ENCODE results near the gene RNF212.
"Not testable (repeated sequence)": the region's sequence is repeated elsewhere in the genome, so short reads cannot be mapped to it uniquely, and the experiment has no call there.

Gene RNF212

GRCh38 chr4:1060621-1061020, 52.7 kb downstream of the RNF212 start:
- peak; percentile 31 for DNase-seq

- DNase-seq, result no peak
Observed at GRCh38 chr4:1060121-1060520, 53.2 kb downstream of the RNF212 start.

- DNase-seq, result no peak
Observed at GRCh38 chr4:1058997-1059665, 54.2 kb downstream of the RNF212 start.

- no peak for DNase-seq
Observed at GRCh38 chr4:1058198-1058996, 55.0 kb downstream of the RNF212 start.

DNA sequence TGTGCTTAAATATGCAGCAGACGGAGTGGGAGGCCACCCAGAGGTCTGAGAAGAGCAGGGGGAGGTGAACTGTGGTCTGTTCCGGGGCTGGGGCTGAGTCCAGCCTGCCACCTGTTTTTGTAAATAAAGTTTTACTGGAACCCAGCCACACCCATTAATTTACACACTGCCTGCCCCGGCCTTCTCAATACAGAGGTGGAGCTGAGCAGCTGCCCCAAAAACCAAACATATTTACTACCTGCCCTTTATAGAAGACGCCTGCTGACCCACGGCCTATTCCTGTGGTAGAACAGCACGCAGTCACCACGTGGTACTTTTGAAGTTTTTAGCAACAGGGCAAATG, 56.0 kb downstream of the RNF212 start:
- no peak for DNase-seq

DNA sequence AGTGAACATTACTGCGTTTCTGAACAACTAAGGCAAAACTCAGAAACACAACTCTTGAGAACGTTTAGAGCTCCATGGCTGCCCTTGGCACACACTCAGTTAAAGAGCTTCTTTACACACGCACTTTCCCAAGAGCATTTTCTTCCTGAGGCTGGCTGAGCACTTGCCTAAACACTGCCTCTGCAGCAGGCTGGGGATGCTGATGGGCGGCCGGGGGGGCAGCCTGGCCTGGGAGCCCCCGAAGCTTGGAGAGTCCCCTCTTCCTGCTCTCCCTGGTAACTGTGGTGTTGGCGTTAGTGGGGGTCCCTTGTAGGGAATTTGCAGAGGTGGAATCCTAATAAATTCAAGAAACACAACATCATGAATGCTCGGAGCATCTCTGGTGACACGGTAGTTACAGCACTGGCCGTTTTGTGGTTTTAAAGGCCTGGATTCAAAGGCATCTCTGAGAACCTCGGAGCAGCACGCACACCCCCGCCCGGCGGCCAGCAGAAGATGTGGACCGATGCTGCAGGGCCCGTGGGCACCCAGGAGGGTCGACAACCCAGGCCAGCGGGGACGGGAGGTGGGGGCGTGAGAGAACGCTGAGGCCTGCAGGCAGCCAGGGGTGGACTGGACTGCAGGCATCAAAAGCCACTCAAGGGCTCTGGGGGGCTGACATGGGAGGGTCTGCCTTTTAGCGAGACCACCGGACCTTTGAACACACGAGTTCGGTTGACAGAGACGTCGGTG, 56.5 kb downstream of the RNF212 start:
- no peak for DNase-seq

- peak; percentile 28 for DNase-seq
Observed at GRCh38 chr4:1055721-1056590, 57.4 kb downstream of the RNF212 start.

- DNase-seq, result not testable (repeated sequence)
Observed at GRCh38 chr4:1055243-1055701, 58.1 kb downstream of the RNF212 start.

DNA sequence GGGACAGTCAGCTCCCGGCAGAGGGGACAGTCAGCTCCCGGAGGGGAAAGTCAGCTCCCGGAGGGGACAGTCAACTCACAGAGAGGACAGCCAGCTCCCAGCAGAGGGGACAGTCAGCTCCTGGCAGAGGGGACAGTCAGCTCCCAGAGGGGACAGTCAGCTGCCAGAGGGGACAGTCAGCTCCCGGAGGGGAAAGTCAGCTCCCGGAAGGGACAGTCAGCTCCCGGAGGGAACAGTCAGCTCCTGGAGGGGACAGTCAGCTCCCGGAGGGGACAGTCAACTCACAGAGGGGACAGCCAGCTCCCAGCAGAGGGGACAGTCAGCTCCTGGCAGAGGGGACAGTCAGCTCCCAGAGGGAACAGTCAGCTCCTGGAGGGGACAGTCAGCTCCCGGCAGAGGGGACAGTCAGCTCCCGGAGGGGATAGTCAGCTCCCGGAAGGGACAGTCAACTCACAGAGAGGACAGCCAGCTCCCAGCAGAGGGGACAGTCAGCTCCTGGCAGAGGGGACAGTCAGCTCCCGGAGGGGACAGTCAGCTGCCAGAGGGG, 58.6 kb downstream of the RNF212 start:
- not testable (repeated sequence) for DNase-seq

- DNase-seq, result not testable (repeated sequence)
Observed at GRCh38 chr4:1053891-1054290, 59.5 kb downstream of the RNF212 start.

DNA sequence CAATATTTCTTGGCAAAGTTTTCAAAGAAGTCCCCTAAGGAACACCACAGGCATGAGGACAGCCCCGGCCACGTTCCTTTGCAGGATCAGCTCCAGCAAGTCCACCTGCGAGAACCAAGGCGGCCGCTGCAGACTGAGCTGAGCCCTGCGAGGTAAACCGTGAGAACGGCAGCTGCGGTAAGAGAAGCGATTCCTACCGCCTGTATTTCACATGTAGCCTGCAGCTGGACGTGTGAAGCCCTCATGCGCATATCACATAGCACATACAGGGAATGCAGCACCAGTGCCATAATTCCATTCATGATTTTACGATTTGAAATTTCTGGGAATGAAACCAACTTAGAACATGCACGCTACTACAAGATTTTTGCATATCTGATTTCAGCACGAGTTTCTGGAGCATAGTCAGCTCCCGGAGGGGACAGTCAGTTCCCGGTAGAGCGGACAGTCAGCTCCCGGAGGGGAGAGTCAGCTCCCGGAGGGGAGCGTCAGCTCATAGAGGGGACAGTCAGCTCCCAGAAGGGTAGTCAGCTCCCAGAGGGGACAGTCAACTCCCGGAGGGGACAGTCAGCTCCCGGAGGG, 60.2 kb downstream of the RNF212 start:
- no peak for DNase-seq

- no peak for DNase-seq
Observed at GRCh38 chr4:1052231-1052671, 61.1 kb downstream of the RNF212 start.

DNA sequence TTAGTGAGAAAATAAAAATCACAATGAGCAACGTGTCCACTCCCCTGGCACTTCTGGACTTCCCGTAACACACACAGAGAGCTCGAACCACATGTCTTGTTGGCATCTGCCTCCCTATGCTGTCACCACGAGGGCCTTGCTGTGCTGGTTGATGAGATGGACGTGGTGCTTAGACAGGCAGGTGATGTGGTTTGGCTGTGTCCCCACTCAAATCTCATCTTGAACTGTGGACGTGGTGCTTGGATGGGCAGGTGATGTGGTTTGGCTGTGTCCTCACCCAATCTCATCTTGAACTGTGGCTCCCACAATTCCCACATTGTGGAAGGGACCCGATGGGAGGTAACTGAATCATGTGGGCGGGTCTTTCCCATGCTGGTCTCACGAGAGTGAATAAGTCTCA, 61.9 kb downstream of the RNF212 start:
- no peak for DNase-seq

DNA sequence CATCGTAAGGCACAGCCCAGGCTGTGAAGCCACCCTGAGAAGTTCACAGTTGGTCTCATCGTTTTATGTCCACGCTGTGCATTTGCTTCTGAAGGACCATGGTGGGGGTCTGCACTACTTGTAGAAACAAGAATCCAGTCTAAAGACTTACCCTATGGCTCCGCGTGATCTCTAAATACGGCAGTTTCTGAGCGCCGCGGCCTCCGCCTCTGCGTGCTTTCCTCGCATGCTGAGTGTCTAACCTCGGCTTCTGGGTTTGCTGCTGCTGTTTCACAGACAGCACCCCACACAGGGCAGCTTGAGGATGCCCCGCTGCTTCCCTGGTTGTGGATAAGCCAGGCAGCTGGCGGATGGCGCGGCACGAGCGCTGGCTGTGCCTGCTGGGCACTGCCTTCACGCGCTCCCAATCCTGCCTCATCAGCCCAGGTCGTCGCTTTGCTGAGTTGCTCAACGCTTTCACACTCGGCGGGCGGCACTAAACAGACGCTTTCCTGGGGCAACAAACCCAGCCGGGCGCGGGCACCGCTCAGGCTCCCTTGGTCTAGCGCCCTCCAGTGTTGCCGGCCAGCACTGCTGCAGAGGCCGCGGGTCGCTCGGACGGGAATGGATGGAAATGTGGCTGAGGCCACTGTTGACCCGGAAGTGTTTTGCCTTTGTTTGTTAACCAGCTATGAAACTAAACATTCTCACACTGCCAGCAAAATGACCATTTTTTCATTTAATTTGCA, 62.7 kb downstream of the RNF212 start:
- peak; percentile 60 for DNase-seq

GRCh38 chr4:1049591-1049905, 63.8 kb downstream of the RNF212 start:
- peak; percentile 4 for DNase-seq

DNA sequence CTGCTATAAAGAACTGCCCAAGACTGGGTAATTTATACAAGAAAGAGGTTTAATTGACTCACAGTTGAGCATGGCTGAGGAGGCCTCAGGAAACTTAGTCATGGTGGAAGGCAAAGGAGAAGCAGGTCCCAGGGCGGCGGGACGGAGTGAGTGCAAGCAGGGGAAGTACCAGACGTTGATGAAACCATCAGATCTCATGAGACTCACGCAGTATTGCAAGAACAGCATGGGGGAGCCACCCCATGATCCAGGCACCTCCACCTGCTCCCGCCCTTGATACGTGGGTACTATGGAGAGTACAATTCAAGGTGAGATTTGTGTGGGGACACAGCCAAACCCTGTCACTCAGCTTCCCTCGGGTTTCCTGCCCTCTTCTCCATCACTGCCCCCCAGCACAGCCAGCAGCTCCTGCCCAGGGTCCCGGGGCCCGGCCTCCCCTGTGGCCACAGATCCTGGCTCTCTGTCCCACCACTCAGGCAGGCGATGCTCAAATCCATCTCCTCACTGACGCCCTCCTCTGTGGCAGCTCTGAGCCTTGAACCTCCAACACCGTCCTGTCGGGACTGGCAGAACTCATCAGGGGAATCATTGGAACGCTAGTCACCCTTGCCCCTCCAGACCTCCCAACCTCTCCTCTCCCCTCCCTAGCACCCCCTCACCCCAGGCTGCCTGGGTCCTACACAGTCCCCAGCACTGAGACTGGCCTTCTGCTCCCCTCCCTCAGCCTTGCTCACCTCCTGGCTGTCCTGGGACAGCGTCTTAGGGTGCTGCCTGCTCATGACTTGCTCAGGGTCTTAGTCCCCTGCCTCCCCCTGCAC, 64.4 kb downstream of the RNF212 start:
- no peak for DNase-seq

DNA sequence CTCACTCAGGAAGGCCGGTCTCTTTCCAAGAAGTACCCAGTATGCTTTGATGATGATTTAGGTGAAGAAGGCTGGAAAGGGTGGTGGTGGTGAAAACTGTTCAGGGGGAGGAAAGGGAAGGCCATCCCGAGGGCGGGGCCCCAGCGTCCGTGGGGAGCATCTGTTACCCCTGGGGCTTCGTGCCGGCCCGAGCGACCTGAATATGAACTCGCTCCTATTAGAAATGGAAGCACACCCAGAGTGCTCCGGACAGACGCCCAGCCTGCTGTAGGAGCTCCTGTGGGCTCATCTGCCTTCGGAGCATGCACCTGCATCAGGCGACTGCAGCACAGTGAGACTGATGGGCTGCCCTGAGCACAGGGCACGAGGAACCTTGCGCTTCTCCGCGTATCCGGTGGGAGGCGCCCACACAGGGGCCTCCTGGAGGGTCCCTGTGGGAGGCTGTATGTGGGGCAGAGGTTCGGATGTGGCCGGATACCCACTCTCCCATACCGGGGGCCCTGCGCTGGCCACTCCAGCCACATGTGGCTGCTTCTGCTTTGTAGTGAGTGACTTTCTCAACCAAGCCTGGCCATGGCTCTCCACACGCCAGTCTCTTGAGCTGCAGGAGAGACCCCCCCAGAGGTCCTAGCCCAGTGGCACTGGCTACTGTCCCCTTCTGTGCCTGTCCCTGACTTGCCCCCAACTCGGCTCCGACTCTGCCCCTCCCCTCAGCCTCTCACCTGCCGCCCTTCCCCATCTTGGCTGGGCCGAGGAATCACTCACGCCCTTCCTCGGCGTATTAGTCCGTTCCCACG, 65.2 kb downstream of the RNF212 start:
- DNase-seq, result peak; percentile 9

GRCh38 chr4:1047106-1047975, 66.0 kb downstream of the RNF212 start:
- DNase-seq, result peak; percentile 12

Measured in retina (tissue), 1 donor.